Erythroblast (primary cell): Measurements from ENCODE around the gene VSIG2.
A peak's percentile ranks its signal among the peaks of the same experiment; 100 is the strongest.
"Not testable (repeated sequence)": the region's sequence is repeated elsewhere in the genome, so short reads cannot be mapped to it uniquely, and the experiment has no call there.

ENCODE experiments used
- DNase-seq, 2 experiments: peaks; one replicate each; lab custom pipeline; 2025; lab: John Stamatoyannopoulos, UW
- GATA1 ChIP-seq: IDR thresholded peaks from 2 replicates; pipeline ENCODE4 v1.6.1; 2011; ENCODE audit warnings: low read depth, mild to moderate bottlenecking, control low read depth, low read length, moderate library complexity
- POLR2A ChIP-seq: IDR thresholded peaks from 2 replicates; pipeline ENCODE4 v1.6.1; 2011; ENCODE audit warnings: mild to moderate bottlenecking, low read length

VSIG2 gene

GRCh38 chr11:124778281-124778680 is 26.2 kb upstream of the VSIG2 start:
- TF ChIP-seq POLR2A (no peak), GATA1 (no peak)
- DNase-seq: no peak

- DNase-seq: no peak
- no peak for TF ChIP-seq GATA1
- TF ChIP-seq POLR2A: no peak
Measured at GRCh38 chr11:124776865-124777645, 25.0 kb upstream of the VSIG2 start.

GRCh38 chr11:124770959-124771358 is 18.9 kb upstream of the VSIG2 start:
- DNase-seq: not testable (repeated sequence)

DNA sequence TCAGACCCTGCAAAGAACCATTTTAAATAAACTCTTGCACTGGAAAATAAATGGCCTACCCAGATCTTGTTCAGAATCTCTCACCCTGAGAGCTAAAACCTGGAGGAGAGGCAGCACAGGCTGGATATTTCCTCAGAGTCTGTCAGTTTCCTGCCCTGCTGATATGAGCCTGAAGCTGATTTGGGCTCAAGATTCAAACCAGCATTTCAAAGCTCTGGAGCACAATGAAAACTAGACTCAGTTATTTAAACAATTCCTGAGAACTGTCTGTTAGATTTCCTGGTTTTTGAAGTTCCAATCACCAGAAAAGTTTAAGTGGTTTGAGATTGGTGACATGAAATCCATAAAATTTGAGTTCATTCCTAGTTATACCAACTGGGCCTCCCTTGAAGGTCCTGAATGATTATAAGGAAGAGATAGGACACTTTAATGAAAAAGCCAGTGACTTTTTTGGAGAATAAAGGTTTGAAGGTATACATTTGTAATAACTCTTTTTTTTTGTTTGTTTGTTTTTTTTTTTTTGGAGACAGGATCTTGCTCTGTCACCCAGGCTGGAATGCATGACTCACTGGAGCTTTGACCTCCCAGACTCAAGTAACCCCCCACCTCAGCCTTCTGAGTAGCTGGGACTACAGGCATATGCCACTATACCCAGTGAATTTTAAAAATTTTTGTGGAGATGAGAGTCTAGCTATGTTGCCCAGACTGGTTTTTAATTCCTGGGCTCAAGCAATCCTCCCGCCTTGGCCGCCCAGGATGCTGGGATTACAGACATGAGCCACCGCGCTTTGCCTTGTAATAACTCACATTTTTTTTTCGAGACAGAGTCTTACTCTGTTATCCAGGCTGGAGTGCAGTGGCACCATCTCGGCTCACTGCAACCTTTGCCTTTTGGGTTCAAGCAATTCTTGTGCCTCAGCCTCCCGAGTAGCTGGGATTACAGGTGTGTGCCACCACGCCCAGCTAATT is 18.0 kb upstream of the VSIG2 start:
- no peak for DNase-seq
- TF ChIP-seq GATA1 (no peak), POLR2A (no peak)

- DNase-seq: no peak
- TF ChIP-seq GATA1: no peak
- no peak for TF ChIP-seq POLR2A
Measured at GRCh38 chr11:124768914-124769313, 16.9 kb upstream of the VSIG2 start.

- TF ChIP-seq GATA1 (no peak), POLR2A (no peak)
- DNase-seq: no peak
Measured at GRCh38 chr11:124766156-124766555, 14.1 kb upstream of the VSIG2 start.

GRCh38 chr11:124763156-124763947 is 11.3 kb upstream of the VSIG2 start:
- TF ChIP-seq POLR2A (no peak), GATA1 (no peak)
- DNase-seq: peak; percentile 78 to 87

DNA sequence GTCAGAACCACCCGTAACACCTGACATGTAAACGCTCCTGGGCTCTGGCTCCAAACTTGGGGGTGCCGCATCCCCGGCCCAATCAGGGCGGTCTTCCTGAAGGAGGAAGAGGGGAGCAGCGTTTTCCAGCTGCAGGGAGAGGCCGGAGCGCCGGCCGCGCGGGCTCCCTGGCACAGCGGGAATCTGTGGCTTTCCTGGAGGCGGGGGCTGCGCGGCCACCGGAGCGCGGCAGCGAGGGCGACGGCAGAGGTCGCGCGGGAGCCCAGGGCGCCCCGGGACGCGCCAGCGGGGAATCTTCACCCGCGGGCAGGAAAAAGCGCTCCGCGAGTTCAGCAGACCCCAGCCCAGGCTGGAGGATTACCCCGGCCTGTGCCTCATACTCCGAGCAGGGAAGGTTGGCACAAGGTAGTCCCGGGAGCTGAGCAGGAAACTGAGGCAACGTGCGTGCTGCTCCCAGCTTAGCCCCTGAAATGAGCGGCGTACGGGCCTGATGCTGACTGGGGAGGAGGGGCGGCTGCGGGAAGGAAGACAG is 10.6 kb upstream of the VSIG2 start:
- DNase-seq: peak in 1 of 2 experiments; percentile 55
- TF ChIP-seq POLR2A: no peak
- no peak for TF ChIP-seq GATA1

- peak; percentile 72 to 76 for DNase-seq
- TF ChIP-seq GATA1 (no peak), POLR2A (no peak)
Measured at GRCh38 chr11:124762105-124762623, 10.1 kb upstream of the VSIG2 start, which contains the start of gene ESAM. TSS of gene ESAM (minus strand) at chr11:124762290. CDS start at chr11:124762154, 136 bp downstream.

DNA sequence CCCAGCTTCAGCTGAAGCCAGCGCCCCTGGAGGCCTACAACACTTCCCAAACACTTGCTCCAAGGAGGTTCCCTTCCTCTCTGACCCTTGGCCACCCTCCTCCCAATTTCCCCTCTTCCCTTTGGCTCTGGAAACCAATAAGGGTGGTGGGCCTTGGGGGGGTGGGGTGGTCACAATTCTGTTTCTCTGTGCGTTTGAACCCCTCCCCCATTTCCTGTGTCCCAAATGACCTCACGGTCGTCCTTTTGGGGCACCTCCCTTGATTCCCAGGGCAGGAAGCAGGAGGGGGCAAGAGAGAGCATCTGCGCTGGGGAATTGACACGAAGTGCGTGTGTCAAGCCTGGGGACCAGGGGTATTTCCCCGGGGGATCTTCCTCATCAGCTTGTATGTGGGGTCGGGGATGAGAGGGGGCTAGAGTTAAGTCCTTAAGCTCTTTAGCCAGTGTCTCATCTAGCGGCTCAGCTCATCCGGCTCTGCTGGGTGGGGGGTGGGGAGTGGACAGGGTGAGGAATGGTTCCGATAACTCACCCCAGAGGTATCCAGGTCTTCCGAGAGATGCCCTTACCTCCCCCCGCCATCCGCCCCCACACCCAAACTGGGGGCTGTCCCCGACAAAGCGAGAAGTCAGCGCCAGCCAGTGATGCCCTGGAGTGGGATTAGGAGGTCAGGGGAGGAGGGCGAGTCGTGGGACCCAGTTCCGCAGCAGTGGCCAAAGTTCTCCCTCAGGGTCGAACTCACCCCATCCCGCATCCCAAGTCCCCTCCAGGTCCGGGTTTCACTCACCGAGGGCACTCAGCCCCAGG is 9.4 kb upstream of the VSIG2 start:
- no peak for TF ChIP-seq GATA1
- no peak for TF ChIP-seq POLR2A
- peak in 1 of 2 experiments; percentile 15 for DNase-seq

DNA sequence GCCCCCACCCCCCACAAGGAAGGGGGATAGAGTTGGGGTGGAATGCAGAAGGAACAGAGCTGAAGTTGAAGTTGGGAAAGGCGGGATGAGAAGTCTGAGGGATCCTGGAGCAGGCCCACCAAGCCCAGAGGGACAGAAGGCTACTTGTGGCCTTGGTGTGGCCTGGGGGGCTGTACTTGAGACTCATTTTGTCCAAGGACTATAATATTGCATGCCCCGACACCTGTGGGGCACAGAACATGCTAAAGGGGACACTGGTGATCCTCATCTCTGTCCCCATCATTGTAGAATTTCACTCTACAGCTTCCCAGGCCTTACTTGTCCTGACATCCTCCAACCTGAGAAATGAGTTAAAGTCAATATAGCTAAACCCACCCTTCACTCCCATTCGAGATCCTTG is 8.8 kb upstream of the VSIG2 start:
- no peak for DNase-seq
- TF ChIP-seq GATA1 (no peak), POLR2A (no peak)

DNA sequence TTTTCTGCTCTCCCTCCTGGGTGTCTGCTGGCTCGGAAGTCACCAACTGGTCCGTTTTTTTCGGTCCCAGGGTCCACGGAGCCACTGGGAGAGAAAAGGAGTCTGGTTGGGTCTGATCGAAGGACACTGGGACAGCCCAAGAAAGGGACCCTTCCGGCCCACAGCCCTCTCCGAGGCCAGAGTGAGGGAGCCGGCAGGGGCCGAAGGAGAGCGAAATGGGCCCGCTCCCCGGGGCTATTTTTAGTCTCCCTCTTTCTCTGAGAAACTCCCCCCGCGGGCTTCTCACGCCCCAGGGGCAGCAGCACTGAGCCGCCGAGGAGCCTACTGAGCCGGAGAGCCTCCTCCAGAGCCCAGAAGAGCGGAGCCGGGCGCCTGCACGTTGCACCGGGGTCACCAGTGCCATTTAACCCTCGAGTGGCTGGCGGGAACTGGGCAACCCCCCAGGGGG is 8.2 kb upstream of the VSIG2 start:
- TF ChIP-seq POLR2A: no peak
- no peak for TF ChIP-seq GATA1
- no peak for DNase-seq
